Cardiac fibroblast (primary cell): Measurements from ENCODE around the gene KIAA1586.

ENCODE experiments used
- DNase-seq, 2 donors: peaks; one replicate each; pipeline versions ENCODE4 v3.0.0 to v3.0.0-alpha.2; 2010; ENCODE audit warnings: low read depth in 2 of 2
- H3K4me3 ChIP-seq, 2 donors: replicated peaks in 1 of 2; 1 replicate in 1 of 2; 2 replicates in 1 of 2; pipeline ENCODE4 v1.5.1; 2011; ENCODE audit warnings: low read depth in 2 of 2, low read length in 2 of 2, mild to moderate bottlenecking in 2 of 2, moderate library complexity in 1 of 2
- TF ChIP-seq, protein P1 (sequence below): IDR thresholded peaks from one replicate; pipeline ENCODE4 v1.5.1; 2011; ENCODE audit warnings: low read depth, mild to moderate bottlenecking, low read length, inconsistent platforms

The KIAA1586 gene

DNA sequence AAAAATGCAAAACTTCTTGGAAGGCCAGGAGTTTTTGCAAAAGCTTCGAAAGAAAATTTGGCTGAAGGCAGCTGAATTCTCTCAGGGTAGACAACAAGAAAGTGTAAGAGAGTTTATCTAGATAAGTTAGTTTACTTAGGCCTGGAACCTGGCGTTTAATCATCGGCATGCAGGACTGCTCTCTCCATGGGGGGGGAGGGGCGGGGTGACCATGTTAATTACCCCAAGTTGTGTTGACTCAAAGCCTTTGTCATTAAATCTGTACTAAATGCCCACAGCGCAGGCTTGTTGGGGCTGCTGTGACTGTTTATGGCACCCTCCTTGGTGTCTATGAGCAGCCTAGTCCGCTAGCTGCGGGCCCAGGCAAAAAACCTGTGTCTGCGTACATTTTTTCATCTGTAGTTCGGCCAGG lies 23.4 kb downstream of the KIAA1586 start:
- no peak for DNase-seq
- no peak overlapping the region for H3K4me3 ChIP-seq
- TF ChIP-seq, protein P1, sequence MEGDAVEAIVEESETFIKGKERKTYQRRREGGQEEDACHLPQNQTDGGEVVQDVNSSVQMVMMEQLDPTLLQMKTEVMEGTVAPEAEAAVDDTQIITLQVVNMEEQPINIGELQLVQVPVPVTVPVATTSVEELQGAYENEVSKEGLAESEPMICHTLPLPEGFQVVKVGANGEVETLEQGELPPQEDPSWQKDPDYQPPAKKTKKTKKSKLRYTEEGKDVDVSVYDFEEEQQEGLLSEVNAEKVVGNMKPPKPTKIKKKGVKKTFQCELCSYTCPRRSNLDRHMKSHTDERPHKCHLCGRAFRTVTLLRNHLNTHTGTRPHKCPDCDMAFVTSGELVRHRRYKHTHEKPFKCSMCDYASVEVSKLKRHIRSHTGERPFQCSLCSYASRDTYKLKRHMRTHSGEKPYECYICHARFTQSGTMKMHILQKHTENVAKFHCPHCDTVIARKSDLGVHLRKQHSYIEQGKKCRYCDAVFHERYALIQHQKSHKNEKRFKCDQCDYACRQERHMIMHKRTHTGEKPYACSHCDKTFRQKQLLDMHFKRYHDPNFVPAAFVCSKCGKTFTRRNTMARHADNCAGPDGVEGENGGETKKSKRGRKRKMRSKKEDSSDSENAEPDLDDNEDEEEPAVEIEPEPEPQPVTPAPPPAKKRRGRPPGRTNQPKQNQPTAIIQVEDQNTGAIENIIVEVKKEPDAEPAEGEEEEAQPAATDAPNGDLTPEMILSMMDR, result no peak

DNA sequence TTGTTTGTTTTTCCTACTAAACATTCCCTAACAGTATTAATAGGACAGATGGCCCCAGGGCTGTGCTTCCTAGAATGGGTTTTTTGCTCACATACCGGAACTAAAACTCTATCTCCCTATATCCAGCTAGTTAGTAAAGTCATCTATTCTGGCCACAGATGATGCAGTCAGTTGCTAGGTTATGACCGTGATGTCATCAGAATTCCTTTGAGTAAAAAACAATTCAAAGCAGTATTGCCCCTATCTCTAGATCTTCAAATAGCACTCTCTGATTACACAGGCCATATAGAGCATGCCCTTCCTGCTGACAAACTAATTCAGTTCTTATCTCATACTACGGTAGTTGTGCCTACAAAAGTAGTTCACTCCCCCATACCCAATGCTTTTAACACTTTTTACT lies 25.6 kb downstream of the KIAA1586 start:
- TF ChIP-seq, protein P1, result no peak
- no peak overlapping the region for H3K4me3 ChIP-seq
- no peak for DNase-seq

- DNase-seq, result no peak
- no peak overlapping the region for H3K4me3 ChIP-seq
- TF ChIP-seq, protein P1, result no peak
These were observed 27.9 kb downstream of the KIAA1586 start for GRCh38 chr6:57074383-57074782.

DNA sequence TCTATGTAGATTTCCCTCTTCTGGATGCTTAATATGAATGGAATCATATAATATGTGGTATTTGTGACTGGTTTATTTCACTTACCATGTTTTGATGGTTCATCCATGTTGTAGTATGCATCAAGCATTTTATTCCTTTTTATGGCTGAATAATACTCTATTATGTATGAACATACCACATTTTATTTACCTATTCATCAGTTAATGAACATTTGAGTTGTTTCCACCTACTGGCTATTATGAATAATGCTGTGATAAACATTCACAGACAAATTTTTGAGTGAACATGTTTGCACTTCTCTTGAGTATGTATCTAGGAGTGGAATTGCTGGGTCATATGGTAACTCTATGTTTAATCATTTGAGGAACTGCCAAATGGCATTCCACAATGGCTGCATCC lies 28.6 kb downstream of the KIAA1586 start:
- DNase-seq, result no peak
- H3K4me3 ChIP-seq, result no peak overlapping the region
- TF ChIP-seq, protein P1, result no peak

DNA sequence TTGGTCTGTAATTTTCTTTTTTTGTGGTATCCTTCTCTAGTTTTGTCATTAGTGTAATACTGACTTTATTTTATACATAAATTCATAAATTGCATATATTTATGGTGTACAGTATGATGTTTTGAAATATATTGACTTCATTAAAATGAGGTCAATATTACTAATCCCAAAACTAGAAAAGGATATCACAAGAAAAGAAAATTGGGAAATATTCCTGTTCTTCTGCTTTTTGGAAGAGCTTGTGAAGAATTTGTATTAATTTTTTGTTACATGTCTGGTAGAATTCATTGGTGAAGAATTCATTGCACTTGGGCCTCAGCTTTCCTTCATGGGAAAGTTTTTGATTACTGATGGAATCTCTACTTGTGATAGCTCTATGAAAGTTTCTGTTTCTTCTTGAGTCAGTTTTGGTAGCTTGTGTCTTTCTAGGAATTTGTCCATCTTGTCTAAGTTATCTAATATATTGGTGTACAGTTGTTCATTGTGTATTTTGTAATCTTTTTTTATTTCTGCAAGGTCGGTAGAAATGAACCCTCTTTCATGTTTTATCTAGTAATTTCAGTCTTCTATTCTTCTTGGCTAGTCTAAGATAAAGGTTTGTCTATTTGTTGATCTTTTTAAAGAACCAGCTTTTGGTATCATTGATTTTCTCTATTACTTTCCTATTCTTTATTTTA lies 32.2 kb downstream of the KIAA1586 start:
- H3K4me3 ChIP-seq, result no peak overlapping the region
- TF ChIP-seq, protein P1, result no peak
- DNase-seq, result no peak

DNA sequence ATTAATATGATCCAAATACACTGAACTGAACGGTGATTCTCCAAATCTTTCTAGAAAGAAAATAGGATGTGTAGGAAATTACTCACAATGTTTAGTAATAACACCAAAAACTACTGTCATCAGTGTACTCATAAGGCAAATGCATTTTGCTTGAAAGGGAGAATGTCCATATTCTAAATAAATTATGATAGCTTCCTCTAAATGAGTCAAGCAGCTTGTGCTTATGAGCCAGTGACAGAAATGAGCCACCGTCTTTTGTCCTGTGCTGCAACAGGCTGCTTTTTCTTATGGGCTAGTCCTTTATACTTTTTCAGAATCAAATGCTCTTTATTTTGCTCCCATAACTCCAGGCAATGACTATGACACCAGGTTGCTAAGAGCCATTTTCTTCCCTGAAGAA lies 39.0 kb downstream of the KIAA1586 start:
- no peak overlapping the region for H3K4me3 ChIP-seq
- DNase-seq, result peak in 1 of 2 donors; percentile 24
- TF ChIP-seq, protein P1, result no peak

- no peak overlapping the region for H3K4me3 ChIP-seq
- TF ChIP-seq, protein P1, result no peak
- no peak for DNase-seq
These were observed 40.4 kb downstream of the KIAA1586 start for GRCh38 chr6:57086843-57087242.
